Measurements from ENCODE around the gene SLC12A4.

GRCh38 chr16:67919622-67920221 is 48.7 kb downstream of the SLC12A4 start:
- no peak for TF ChIP-seq YY1 (IDR thresholded peaks at IDR 0.05; ENCODE audit: insufficient read depth, insufficient read length)
- TF ChIP-seq ZNF274 (IDR thresholded peaks at IDR 0.05; ENCODE audit: low read depth, low read length), result no peak

Data from NT2/D1 (cell line).